Liver (tissue), 9 donors: ENCODE data around the gene TECPR1. TPM values are rescaled to one million over a fixed set of nuclear protein-coding genes. Genes with fewer than 3 reads are reported as not detected.

ENCODE experiments used
- DNase-seq: peaks from one replicate; pipeline ENCODE4 v3.0.0-alpha.2; 2017; ENCODE audit warnings: low spot score
- H3K27ac ChIP-seq, 2 donors: one replicate each; pipeline ENCODE4 v1.7.0; 2013; ENCODE audit warnings: inconsistent platforms in 2 of 2, low read length in 2 of 2, control low read depth in 1 of 2, low read depth in 1 of 2, mild to moderate bottlenecking in 1 of 2
- H3K27me3 ChIP-seq, 4 donors: one replicate each; pipeline versions ENCODE4 v1.6.1 to v1.7.0; 2013; ENCODE audit warnings: low read length in 3 of 4, inconsistent platforms in 1 of 4, mild to moderate bottlenecking in 1 of 4, moderate library complexity in 1 of 4; ENCODE audit not compliant: control insufficient read depth in 4 of 4, insufficient read depth in 4 of 4
- H3K36me3 ChIP-seq, 4 donors: one replicate each; pipeline versions ENCODE4 v1.6.1 to v1.7.0; 2013; ENCODE audit warnings: low read length in 3 of 4, mild to moderate bottlenecking in 3 of 4, low read depth in 1 of 4, moderate library complexity in 1 of 4; ENCODE audit not compliant: control insufficient read depth in 4 of 4, insufficient read depth in 3 of 4
- H3K4me1 ChIP-seq, 4 donors: one replicate each; pipeline versions ENCODE4 v1.6.1 to v1.7.0; 2013; ENCODE audit warnings: low read length in 3 of 4, mild to moderate bottlenecking in 3 of 4, moderate library complexity in 1 of 4; ENCODE audit not compliant: control insufficient read depth in 4 of 4, insufficient read depth in 4 of 4
- H3K4me3 ChIP-seq, 3 donors: one replicate each; pipeline versions ENCODE4 v1.6.1 to v1.7.0; 2013; ENCODE audit warnings: low read length in 3 of 3, control low read depth in 1 of 3, low read depth in 1 of 3, mild to moderate bottlenecking in 1 of 3
- H3K9ac ChIP-seq, 2 donors: one replicate each; pipeline ENCODE4 v1.7.0; 2013; ENCODE audit warnings: low read length in 2 of 2, mild to moderate bottlenecking in 2 of 2, moderate library complexity in 2 of 2, control low read depth in 1 of 2, low read depth in 1 of 2
- H3K9me3 ChIP-seq, 4 donors: one replicate each; pipeline versions ENCODE4 v1.6.1 to v1.7.0; 2013; ENCODE audit warnings: low read length in 3 of 4; ENCODE audit not compliant: control insufficient read depth in 4 of 4
- EGR1 ChIP-seq, 2 donors: IDR thresholded peaks; 2 replicates each; pipeline ENCODE4 v1.6.1; 2016 to 2018; ENCODE audit warnings: antibody characterized with exemption in 2 of 2, low read depth in 2 of 2
- FOXA1 ChIP-seq: IDR thresholded peaks from 2 replicates; pipeline ENCODE4 v1.6.1; 2016; ENCODE audit warnings: antibody characterized with exemption
- FOXA2 ChIP-seq: IDR thresholded peaks from 2 replicates; pipeline ENCODE4 v1.6.1; 2016; ENCODE audit warnings: antibody characterized with exemption
- GABPA ChIP-seq, 2 donors: IDR thresholded peaks in 1 of 2; conservative IDR thresholded peaks in 1 of 2; 2 replicates each; pipeline ENCODE4 v1.6.1; 2016; ENCODE audit warnings: antibody characterized with exemption in 2 of 2, mild to moderate bottlenecking in 1 of 2, moderate library complexity in 1 of 2
- HNF4A ChIP-seq, 2 donors: conservative IDR thresholded peaks; 2 replicates each; pipeline ENCODE4 v1.6.1; 2016; ENCODE audit warnings: antibody characterized with exemption in 2 of 2, mild to moderate bottlenecking in 2 of 2
- HNF4G ChIP-seq: IDR thresholded peaks from 2 replicates; pipeline ENCODE4 v1.6.1; 2016; ENCODE audit warnings: antibody characterized with exemption
- JUND ChIP-seq, 2 donors: IDR thresholded peaks; 2 replicates each; pipeline ENCODE4 v1.6.1; 2016; ENCODE audit warnings: antibody characterized with exemption in 2 of 2
- NR2F2 ChIP-seq: IDR thresholded peaks from 2 replicates; pipeline ENCODE4 v1.6.1; 2016; ENCODE audit warnings: antibody characterized with exemption
- RAD21 ChIP-seq, 2 donors: IDR thresholded peaks; 2 replicates each; pipeline ENCODE4 v1.6.1; 2016; ENCODE audit warnings: antibody characterized with exemption in 2 of 2, mild to moderate bottlenecking in 2 of 2
- RXRA ChIP-seq, 2 donors: IDR thresholded peaks; 2 replicates each; pipeline ENCODE4 v1.6.1; 2017 to 2018; ENCODE audit warnings: antibody characterized with exemption in 2 of 2, mild to moderate bottlenecking in 1 of 2
- SP1 ChIP-seq: IDR thresholded peaks from 2 replicates; pipeline ENCODE4 v1.6.1; 2018; ENCODE audit warnings: antibody characterized with exemption, mild to moderate bottlenecking
- TAF1 ChIP-seq: conservative IDR thresholded peaks from 2 replicates; pipeline ENCODE4 v1.6.1; 2016; ENCODE audit warnings: antibody characterized with exemption, mild to moderate bottlenecking
- YY1 ChIP-seq: IDR thresholded peaks from 2 replicates; pipeline ENCODE4 v1.6.1; 2016; ENCODE audit warnings: antibody characterized with exemption, mild to moderate bottlenecking
- WGBS: extraction: QIAGEN DNeasy Blood & Tissue Kit; methylation state at CpG from one replicate; pipeline ENCODE4 v1.1.7; 2013; 5-methylcytosine and 5-hydroxymethylcytosine counted together
- polyA plus RNA-seq, 2 donors: library from polyadenylated mRNA; stranded (reverse) in 1 of 2; unstranded in 1 of 2; fragments of 200-250 nt in 1 of 2; fragments of >200 nt in 1 of 2; fragmentation: Nextera tagmentation in 1 of 2; extraction: Ambion mirVana in 1 of 2; gene quantifications; one replicate each; pipeline versions ENCODE4 v1.2.1 to v1.2.3, GENCODE V29; 2013 to 2015
- total RNA-seq, 2 donors: library from RNA; depleted of rRNA; stranded (reverse); fragments of >200 nt; gene quantifications; one replicate each; pipeline ENCODE4 v1.2.3, GENCODE V29; 2014
- TF ChIP-seq, protein P1 (sequence below): IDR thresholded peaks from 2 replicates; pipeline ENCODE4 v1.6.1; 2016; ENCODE audit warnings: antibody characterized with exemption
- TF ChIP-seq, protein P2 (sequence below): IDR thresholded peaks from 2 replicates; pipeline ENCODE4 v1.6.1; 2016; ENCODE audit warnings: antibody characterized with exemption
- TF ChIP-seq, protein P3 (sequence below): fragments of 150-350 bp; IDR thresholded peaks from 2 replicates; pipeline ENCODE4 v1.5.1; 2017; ENCODE audit warnings: improper control_type of control experiment, low read depth, low read length; ENCODE audit not compliant: missing input control
- TF ChIP-seq, protein P4 (sequence below): IDR thresholded peaks from 2 replicates; pipeline ENCODE4 v1.6.1; 2016; ENCODE audit warnings: antibody characterized with exemption
- TF ChIP-seq, protein P5 (sequence below): IDR thresholded peaks from 2 replicates; pipeline ENCODE4 v1.6.1; 2016; ENCODE audit warnings: antibody characterized with exemption, mild to moderate bottlenecking
- donor health status: healthy.
- donor health status: healthy.
- donor health status: healthy.
- donor health status: healthy.
- donor health status: healthy.

TECPR1 gene
- total and polyA plus RNA-seq, 4 donors: 3.3 to 16.3 (median 7.8) TPM

DNA sequence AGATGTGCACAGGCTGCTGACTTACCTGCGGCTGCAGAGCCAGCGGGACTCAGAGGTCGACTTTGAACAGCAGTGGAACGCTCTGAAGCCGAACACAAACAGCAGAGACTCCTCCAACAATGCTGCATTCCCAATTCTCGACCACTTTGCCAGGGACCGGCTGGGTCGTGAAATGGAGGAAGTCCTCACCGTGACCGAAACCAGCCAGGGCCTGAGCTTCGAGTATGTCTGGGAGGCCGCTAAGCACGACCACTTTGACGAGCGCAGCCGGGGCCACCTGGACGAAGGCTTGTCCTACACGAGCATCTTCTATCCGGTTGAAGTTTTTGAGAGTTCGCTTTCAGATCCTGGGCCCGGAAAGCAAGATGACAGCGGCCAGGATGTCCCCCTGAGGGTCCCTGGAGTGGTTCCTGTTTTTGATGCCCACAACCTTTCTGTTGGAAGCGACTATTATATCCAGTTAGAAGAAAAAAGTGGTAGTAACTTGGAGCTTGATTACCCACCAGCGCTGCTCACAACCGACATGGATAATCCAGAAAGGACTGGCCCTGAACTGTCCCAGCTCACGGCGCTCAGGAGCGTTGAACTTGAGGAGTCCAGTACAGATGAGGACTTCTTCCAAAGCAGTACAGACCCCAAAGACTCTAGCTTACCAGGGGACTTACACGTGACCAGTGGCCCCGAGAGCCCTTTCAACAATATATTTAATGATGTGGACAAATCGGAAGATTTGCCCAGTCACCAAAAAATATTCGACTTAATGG is 60.2 kb downstream of the TECPR1 start:
- DNase-seq: peak; percentile 21
- H3K36me3 ChIP-seq: peaks cover 17 to 50% (median 32%) of the 10 kb centered on the region in 4 donors
- no peak overlapping the region for H3K4me3 ChIP-seq
- no peak overlapping the region for H3K9ac ChIP-seq
- no peak for TF ChIP-seq SP1
- TF ChIP-seq YY1: no peak
- no peak for TF ChIP-seq JUND (IDR thresholded peaks at IDR 0.05)
- TF ChIP-seq EGR1 (IDR thresholded peaks at IDR 0.05; ENCODE audit: low read depth in 2 of 2): no peak
- no peak for TF ChIP-seq HNF4A (conservative IDR thresholded peaks at IDR 0.05)
- TF ChIP-seq, protein P1, sequence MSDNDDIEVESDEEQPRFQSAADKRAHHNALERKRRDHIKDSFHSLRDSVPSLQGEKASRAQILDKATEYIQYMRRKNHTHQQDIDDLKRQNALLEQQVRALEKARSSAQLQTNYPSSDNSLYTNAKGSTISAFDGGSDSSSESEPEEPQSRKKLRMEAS: no peak
- no peak for TF ChIP-seq FOXA2
- TF ChIP-seq, protein P2, sequence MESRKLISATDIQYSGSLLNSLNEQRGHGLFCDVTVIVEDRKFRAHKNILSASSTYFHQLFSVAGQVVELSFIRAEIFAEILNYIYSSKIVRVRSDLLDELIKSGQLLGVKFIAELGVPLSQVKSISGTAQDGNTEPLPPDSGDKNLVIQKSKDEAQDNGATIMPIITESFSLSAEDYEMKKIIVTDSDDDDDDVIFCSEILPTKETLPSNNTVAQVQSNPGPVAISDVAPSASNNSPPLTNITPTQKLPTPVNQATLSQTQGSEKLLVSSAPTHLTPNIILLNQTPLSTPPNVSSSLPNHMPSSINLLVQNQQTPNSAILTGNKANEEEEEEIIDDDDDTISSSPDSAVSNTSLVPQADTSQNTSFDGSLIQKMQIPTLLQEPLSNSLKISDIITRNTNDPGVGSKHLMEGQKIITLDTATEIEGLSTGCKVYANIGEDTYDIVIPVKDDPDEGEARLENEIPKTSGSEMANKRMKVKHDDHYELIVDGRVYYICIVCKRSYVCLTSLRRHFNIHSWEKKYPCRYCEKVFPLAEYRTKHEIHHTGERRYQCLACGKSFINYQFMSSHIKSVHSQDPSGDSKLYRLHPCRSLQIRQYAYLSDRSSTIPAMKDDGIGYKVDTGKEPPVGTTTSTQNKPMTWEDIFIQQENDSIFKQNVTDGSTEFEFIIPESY: no peak
- TF ChIP-seq, protein P3, sequence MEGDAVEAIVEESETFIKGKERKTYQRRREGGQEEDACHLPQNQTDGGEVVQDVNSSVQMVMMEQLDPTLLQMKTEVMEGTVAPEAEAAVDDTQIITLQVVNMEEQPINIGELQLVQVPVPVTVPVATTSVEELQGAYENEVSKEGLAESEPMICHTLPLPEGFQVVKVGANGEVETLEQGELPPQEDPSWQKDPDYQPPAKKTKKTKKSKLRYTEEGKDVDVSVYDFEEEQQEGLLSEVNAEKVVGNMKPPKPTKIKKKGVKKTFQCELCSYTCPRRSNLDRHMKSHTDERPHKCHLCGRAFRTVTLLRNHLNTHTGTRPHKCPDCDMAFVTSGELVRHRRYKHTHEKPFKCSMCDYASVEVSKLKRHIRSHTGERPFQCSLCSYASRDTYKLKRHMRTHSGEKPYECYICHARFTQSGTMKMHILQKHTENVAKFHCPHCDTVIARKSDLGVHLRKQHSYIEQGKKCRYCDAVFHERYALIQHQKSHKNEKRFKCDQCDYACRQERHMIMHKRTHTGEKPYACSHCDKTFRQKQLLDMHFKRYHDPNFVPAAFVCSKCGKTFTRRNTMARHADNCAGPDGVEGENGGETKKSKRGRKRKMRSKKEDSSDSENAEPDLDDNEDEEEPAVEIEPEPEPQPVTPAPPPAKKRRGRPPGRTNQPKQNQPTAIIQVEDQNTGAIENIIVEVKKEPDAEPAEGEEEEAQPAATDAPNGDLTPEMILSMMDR: no peak
- TF ChIP-seq GABPA (IDR thresholded peaks at IDR 0.05 in 1 of 2, conservative IDR thresholded peaks at IDR 0.05 in 1 of 2): no peak
- TF ChIP-seq FOXA1: no peak
- H3K27ac ChIP-seq: no peak overlapping the region
- no peaks in the 10 kb centered on the region for H3K4me1 ChIP-seq
- whole genome bisulfite sequencing: 97% methylated on average over 32 of the region's 32 CpGs
- H3K27me3 ChIP-seq: no peaks in the 10 kb centered on the region
- H3K9me3 ChIP-seq: no peaks in the 10 kb centered on the region

DNA sequence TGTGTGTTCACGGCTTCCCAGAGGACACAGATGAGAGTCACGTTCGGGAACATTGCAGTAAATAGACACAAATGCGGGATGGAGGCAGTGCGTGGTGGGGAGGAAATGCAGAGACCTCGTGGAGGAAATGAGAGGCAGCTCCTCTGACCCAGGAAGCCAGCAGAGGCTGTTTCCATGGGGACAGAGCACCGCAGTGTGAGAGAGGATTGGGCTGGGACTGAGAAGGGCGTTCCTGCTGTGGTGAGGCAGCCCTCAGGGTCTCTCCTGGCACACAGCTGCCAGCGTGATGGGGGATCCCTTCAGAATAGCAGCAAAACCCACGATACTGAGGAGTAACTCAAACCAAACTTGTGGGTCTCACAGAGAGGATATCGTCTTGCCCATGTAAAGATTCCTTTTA is 62.5 kb downstream of the TECPR1 start:
- H3K4me3 ChIP-seq: no peak overlapping the region
- H3K27me3 ChIP-seq: no peaks in the 10 kb centered on the region
- WGBS: 95% methylated on average over 11 of the region's 11 CpGs
- peaks cover 13 to 36% (median 29%) of the 10 kb centered on the region in 4 donors for H3K36me3 ChIP-seq
- H3K4me1 ChIP-seq: no peaks in the 10 kb centered on the region
- DNase-seq: peak; percentile 23
- TF ChIP-seq FOXA1: no peak
- TF ChIP-seq GABPA (IDR thresholded peaks at IDR 0.05 in 1 of 2, conservative IDR thresholded peaks at IDR 0.05 in 1 of 2): no peak
- no peak for TF ChIP-seq RXRA (IDR thresholded peaks at IDR 0.05)
- no peak for TF ChIP-seq YY1
- TF ChIP-seq, protein P4, sequence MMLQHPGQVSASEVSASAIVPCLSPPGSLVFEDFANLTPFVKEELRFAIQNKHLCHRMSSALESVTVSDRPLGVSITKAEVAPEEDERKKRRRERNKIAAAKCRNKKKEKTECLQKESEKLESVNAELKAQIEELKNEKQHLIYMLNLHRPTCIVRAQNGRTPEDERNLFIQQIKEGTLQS: no peak
- TF ChIP-seq, protein P5, sequence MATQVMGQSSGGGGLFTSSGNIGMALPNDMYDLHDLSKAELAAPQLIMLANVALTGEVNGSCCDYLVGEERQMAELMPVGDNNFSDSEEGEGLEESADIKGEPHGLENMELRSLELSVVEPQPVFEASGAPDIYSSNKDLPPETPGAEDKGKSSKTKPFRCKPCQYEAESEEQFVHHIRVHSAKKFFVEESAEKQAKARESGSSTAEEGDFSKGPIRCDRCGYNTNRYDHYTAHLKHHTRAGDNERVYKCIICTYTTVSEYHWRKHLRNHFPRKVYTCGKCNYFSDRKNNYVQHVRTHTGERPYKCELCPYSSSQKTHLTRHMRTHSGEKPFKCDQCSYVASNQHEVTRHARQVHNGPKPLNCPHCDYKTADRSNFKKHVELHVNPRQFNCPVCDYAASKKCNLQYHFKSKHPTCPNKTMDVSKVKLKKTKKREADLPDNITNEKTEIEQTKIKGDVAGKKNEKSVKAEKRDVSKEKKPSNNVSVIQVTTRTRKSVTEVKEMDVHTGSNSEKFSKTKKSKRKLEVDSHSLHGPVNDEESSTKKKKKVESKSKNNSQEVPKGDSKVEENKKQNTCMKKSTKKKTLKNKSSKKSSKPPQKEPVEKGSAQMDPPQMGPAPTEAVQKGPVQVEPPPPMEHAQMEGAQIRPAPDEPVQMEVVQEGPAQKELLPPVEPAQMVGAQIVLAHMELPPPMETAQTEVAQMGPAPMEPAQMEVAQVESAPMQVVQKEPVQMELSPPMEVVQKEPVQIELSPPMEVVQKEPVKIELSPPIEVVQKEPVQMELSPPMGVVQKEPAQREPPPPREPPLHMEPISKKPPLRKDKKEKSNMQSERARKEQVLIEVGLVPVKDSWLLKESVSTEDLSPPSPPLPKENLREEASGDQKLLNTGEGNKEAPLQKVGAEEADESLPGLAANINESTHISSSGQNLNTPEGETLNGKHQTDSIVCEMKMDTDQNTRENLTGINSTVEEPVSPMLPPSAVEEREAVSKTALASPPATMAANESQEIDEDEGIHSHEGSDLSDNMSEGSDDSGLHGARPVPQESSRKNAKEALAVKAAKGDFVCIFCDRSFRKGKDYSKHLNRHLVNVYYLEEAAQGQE: no peak
- TF ChIP-seq, protein P1: no peak
- TF ChIP-seq, protein P3: no peak
- TF ChIP-seq JUND (IDR thresholded peaks at IDR 0.05): no peak
- TF ChIP-seq FOXA2: no peak
- TF ChIP-seq, protein P2: no peak
- TF ChIP-seq EGR1 (IDR thresholded peaks at IDR 0.05; ENCODE audit: low read depth in 2 of 2): no peak
- no peak for TF ChIP-seq HNF4G
- TF ChIP-seq SP1: no peak
- TF ChIP-seq RAD21 (IDR thresholded peaks at IDR 0.05): no peak
- TF ChIP-seq TAF1: no peak
- TF ChIP-seq NR2F2: no peak
- TF ChIP-seq HNF4A (conservative IDR thresholded peaks at IDR 0.05): no peak
- H3K9me3 ChIP-seq: no peaks in the 10 kb centered on the region
- no peak overlapping the region for H3K27ac ChIP-seq
- H3K9ac ChIP-seq: no peak overlapping the region
